ENCODE results near the gene USP32. TPM values are rescaled to one million over a fixed set of nuclear protein-coding genes. Genes with fewer than 3 reads are reported as not detected.

The USP32 gene
- polyA plus RNA-seq, 3 donors, result 10.1 to 26.6 (median 16.6) TPM

DNA sequence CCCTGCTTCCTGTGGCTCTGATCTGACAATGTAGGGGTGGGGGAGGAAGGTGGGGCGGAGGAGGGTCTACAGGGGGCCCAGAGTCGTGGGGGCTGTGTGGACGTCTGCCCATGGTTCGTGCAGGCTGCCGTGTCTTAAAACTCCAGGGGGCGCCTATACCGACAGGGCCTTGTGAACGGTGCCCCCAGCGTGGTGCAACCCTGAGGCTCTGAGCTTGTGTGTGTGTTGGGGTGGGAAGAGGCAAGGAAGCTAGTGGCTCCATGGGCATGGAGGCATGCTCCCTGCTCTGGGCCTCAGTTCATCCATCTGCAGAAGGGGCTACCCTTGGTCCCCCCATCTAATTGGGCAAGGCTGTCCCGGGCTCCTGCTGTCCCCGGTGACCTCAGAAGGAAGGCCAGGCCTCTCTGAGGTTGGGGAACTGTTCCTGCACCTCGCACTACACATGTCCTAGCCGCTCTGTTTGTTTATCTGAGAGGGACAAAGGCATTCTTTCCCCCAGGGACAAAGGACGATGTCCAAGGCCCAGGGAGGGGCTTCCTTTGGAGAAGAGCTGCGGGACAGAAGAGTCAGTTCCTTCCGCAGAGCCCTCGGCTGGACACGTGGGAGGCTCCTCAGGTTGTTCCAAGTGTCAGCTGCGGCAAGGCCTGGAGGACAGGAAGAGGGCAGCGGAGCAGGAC, 228.7 kb downstream of the USP32 start:
- no peaks in the 10 kb centered on the region for H3K36me3 ChIP-seq (replicated peaks in 1 of 2; ENCODE audit: control insufficient read depth in 1 of 2, insufficient read depth in 2 of 2, low read length in 2 of 2)

DNA sequence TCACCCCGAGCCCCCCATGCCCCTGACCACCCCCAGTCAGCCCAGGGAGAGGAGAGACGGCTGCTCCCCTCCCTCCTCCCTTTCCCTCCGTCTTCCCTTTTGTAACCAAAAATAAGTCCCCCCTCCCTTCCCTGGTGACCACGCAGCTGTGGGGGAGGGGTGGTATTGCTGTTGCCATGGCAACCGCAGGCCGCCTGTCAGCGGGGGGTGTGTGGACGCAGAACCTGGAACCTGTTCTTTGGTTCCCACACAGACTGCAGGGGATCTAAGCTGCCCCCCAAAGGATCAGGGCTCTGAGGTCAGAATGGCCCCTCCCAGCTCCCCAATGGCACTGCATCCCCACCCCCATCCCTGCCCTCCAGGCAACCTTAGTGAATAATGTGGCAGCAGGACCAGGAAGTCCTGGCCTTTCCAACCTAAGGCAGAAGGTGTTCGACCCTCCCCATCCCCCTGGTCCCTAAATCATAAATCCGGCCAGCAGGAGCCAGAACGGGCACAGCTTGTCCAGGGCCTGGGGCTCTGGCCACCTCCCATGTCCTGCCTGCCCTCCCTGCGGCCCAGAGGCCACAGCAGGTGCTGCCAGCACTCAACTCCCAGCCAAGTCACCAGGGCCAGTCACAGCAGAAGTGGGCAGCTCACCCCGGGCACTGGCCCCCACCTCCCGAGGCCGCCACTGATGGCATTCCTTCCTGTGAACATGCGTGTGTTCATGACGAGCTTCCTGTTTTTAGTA, 230.2 kb downstream of the USP32 start:
- Histone ChIP-seq H3K4me1 (ENCODE audit: control insufficient read depth in 1 of 2, insufficient read depth in 2 of 2, low read length in 2 of 2) (peaks cover 9 to 19% of the 10 kb centered on the region in 2 donors), H3K9ac (ENCODE audit: insufficient read depth, low read length, poor library complexity, severe bottlenecking) (no peak overlapping the region), H3K4me2 (replicated peaks; ENCODE audit: extremely low read depth, low read length, poor library complexity, severe bottlenecking) (no peak overlapping the region), H3K27me3 (ENCODE audit: control insufficient read depth in 2 of 2, insufficient read depth in 2 of 2, low read length in 2 of 2) (no peaks in the 10 kb centered on the region), H3K4me3 (replicated peaks in 1 of 3; ENCODE audit: low read depth in 2 of 3, low read length in 3 of 3) (no peak overlapping the region), H4K20me1 (ENCODE audit: insufficient read depth, low read length) (no peaks in the 10 kb centered on the region), H3K9me3 (replicated peaks in 1 of 2; ENCODE audit: control insufficient read depth in 1 of 2, insufficient read depth in 1 of 2, low read length in 2 of 2) (no peaks in the 10 kb centered on the region), H3K79me2 (ENCODE audit: insufficient read depth, low read length) (no peaks in the 10 kb centered on the region), H2AFZ (ENCODE audit: insufficient read depth, low read depth, low read length, poor library complexity, severe bottlenecking) (peak overlapping the region; percentile 24), H3K36me3 (replicated peaks in 1 of 2; ENCODE audit: control insufficient read depth in 1 of 2, insufficient read depth in 2 of 2, low read length in 2 of 2) (no peaks in the 10 kb centered on the region), H3K27ac (ENCODE audit: low read depth in 1 of 2, low read length in 2 of 2) (no peak overlapping the region)
- H3K36me3 Mint-ChIP-seq, result no peaks in the 10 kb centered on the region
- H3K27ac Mint-ChIP-seq, result peak overlapping the region; percentile 45 to 88 (median 71)
- intact Hi-C loops (cut with micrococcal nuclease), result no loop called here
- H3K4me1 Mint-ChIP-seq, result peaks cover 27% of the 10 kb centered on the region
- peaks cover 8 to 13% (median 13%) of the 10 kb centered on the region in 3 donors for H3K27me3 Mint-ChIP-seq (ENCODE audit: low read depth in 3 of 3)
- 32% methylated on average over 9 of the region's 17 CpGs for WGBS (ENCODE audit: insufficient coverage)
- DNase-seq, result peak; percentile 52 to 76 (median 59)
- TF ChIP-seq, protein P1, sequence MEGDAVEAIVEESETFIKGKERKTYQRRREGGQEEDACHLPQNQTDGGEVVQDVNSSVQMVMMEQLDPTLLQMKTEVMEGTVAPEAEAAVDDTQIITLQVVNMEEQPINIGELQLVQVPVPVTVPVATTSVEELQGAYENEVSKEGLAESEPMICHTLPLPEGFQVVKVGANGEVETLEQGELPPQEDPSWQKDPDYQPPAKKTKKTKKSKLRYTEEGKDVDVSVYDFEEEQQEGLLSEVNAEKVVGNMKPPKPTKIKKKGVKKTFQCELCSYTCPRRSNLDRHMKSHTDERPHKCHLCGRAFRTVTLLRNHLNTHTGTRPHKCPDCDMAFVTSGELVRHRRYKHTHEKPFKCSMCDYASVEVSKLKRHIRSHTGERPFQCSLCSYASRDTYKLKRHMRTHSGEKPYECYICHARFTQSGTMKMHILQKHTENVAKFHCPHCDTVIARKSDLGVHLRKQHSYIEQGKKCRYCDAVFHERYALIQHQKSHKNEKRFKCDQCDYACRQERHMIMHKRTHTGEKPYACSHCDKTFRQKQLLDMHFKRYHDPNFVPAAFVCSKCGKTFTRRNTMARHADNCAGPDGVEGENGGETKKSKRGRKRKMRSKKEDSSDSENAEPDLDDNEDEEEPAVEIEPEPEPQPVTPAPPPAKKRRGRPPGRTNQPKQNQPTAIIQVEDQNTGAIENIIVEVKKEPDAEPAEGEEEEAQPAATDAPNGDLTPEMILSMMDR (IDR thresholded peaks at IDR 0.05), result no peak
- peak overlapping the region; percentile 50 to 57 for H3K4me3 Mint-ChIP-seq
- no peaks in the 10 kb centered on the region for H3K9me3 Mint-ChIP-seq

More for the DNA sequence above, 228.7 kb downstream of the USP32 start:
- H4K20me1 ChIP-seq (ENCODE audit: insufficient read depth, low read length), result no peaks in the 10 kb centered on the region
- no peak overlapping the region for H3K9ac ChIP-seq (ENCODE audit: insufficient read depth, low read length, poor library complexity, severe bottlenecking)
- 62% methylated on average over 13 of the region's 20 CpGs for WGBS (ENCODE audit: insufficient coverage)
- Mint-ChIP-seq H3K4me1 (peaks cover 31% of the 10 kb centered on the region), H3K4me3 (no peak overlapping the region), H3K27me3 (ENCODE audit: low read depth in 3 of 3) (peaks cover 7 to 13% (median 10%) of the 10 kb centered on the region in 3 donors), H3K36me3 (no peaks in the 10 kb centered on the region), H3K9me3 (no peaks in the 10 kb centered on the region), H3K27ac (peak overlapping the region in 2 of 7 donors; percentile 18 to 62)
- no peak overlapping the region for H3K27ac ChIP-seq (ENCODE audit: low read depth in 1 of 2, low read length in 2 of 2)
- peaks cover 9 to 19% of the 10 kb centered on the region in 2 donors for H3K4me1 ChIP-seq (ENCODE audit: control insufficient read depth in 1 of 2, insufficient read depth in 2 of 2, low read length in 2 of 2)
- no peak for DNase-seq
- intact Hi-C loops (cut with micrococcal nuclease), result no loop called here
- H3K4me2 ChIP-seq (replicated peaks; ENCODE audit: extremely low read depth, low read length, poor library complexity, severe bottlenecking), result no peak overlapping the region
- no peaks in the 10 kb centered on the region for H3K27me3 ChIP-seq (ENCODE audit: control insufficient read depth in 2 of 2, insufficient read depth in 2 of 2, low read length in 2 of 2)
- TF ChIP-seq, protein P1 (IDR thresholded peaks at IDR 0.05), result no peak
- H3K79me2 ChIP-seq (ENCODE audit: insufficient read depth, low read length), result no peaks in the 10 kb centered on the region
- no peak overlapping the region for H3K4me3 ChIP-seq (replicated peaks in 1 of 3; ENCODE audit: low read depth in 2 of 3, low read length in 3 of 3)
- no peak overlapping the region for H2AFZ ChIP-seq (ENCODE audit: insufficient read depth, low read depth, low read length, poor library complexity, severe bottlenecking)
- H3K9me3 ChIP-seq (replicated peaks in 1 of 2; ENCODE audit: control insufficient read depth in 1 of 2, insufficient read depth in 1 of 2, low read length in 2 of 2), result no peaks in the 10 kb centered on the region

Measured in CD14-positive monocyte (primary cell).